Activated T-cell treated with anti-CD3 and anti-CD28 coated beads for 48 hours (primary cell): ENCODE measurements around the gene RAB26.

Source experiments
- DNase-seq: peaks from one replicate; pipeline ENCODE4 v3.0.0-alpha.2; 2020; ENCODE audit warnings: low read depth

The RAB26 gene

DNA sequence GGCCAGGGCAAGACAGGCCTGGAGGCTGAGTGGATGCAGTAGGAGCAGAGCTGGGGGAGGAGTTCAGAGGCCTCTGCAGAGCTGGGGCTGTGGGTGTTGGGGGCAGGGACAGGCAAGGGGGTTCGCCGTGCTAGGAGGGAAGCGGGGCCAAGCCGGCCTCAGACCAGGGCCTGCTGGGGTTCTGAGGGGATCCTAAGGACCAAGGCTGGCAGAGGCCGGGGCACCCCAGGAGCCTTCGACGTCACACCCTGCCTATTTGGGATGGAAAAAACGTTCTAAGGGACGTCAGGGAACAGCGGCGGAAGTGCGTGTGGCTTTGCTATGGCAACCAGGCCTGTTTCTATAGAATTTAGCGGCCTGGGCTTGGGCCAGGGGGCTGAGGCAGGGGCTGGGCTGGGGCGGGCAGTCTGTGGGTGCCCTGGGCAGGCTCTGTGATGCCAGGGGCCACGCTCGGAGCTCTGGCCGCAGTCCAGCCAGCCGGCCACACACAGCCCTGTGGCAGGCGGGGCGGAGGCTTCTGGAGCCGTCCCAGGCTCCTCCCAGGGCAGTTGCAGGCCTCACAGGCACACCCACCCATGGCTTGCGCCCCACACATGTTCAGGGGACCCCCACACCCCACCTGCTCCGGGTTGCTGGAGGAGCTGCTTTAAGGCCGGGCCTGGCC is 10.9 kb downstream of the RAB26 start:
- DNase-seq = no peak

DNA sequence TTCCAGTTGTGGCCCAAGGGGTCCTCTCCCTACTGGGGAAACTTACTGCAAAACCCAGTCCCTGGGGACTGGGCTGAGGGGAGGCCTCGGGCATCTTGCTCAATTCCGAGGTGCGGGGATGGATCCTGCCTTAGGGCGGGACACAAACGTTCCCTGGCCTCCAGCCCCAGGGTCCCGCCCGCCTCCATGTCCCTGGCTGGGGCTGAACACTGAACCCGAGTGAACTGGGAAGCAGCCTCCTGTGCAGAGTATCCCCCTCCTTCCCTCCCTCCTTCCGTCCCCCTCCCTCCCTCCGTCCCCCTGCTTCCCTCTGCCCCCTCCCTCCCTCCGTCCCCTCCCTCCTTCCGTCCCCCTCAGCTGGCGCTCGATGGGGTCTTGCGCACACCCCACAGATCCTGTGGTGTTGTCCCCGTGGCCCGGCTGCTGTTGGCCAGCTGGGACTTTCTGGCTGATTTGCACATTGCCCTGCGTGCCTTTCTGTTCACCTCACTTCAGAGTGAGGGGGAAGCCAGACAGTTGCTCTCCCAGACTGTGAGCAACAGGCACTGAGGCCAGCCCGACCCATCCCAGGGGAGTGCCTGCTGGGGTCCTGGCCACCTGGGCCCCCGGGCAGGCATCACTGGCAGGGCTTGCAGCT is 12.6 kb downstream of the RAB26 start:
- DNase-seq = no peak

DNA sequence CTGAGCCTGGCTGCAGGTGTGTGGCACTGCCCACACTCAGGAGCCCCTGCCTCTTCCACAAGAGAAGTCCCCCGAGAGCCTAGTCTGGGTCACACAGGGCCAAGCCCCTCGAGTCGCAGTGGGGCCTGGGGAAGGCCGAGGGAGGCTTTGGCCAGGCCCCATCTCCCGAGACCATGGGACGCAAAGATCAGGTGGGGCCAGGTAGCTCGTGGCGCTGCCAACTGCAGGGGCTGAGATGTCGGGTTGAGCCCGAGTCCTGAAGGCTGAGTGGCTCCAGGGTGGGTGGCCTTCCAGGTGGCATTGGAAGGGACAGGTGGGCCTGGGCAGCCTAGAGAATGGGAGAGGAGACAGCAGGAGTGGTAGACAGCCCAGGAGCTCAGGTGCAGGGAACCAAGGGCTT is 13.5 kb downstream of the RAB26 start:
- no peak for DNase-seq

DNA sequence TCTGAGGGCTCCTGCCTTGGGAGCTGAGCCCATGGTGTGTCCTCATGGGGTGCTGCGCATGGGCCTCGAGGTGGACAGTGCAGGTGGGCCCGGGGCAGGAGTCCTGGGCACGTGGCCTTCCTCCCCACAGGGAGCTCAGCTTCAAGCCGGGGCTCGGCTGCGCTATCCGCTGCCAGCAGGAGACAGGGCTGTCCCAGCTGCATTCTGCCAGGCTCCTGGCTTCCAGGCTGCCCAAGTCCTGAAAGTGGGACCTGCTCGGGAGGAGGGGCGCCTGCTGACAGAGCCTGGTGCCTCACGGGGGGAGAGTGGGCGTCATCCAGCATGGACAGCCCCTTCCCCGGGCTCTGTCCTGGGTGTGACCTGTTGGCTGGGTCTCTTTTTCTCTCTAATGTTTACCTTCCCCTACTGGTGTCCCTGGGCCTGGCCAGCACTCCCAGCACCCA is 14.3 kb downstream of the RAB26 start:
- DNase-seq = no peak

DNA sequence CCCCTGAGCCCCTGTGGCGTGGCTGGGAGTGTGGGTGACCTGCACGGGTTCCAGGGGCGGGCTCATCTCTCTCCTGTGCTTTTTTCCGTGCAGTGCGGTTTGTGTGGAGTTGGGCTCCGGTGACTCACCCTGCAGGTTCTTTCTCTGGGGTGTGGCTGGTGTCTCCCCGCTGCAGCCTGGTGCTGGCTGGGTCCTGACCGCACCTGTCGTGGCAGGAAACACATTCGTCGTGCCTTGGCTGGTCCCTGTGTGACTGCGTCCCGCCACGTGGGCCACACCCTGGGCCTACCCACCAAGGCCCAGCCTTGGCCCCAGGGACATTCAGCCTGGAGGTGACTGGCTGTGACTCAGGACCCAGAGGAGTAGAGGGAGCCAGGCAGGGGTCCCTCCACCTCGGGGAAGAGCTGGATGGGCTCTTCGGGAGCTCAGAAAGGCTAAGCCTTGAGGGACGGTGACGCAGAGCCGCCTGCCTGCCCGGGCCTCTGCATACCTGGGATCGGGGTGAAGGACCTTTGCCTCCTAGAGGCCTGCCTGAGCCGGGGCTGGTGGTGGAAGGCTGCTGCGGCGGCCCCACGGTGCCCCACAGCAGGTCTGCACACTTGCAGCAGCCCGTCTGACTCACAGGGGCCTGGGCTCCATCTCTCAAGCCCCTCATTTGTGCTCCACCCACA is 14.9 kb downstream of the RAB26 start:
- DNase-seq = no peak

DNA sequence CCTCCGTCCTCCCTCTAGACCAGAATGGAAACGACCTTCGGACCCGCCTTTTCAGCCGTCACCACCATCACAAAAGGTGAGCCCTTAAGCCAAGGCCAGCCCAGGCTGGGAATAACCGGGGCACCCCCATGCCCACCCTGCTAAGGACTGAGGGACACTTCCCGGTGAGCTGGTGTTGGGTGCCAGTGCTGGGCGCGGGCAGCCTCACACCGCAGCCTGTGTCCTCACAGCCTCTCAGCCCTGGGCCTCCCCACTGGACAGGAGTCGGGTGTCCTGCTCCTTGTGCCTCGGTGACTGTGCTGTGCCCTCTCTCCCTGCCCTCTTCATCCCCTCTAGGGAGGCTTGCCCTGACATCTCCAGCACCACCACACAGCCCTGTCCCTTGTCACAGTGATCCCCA is 17.4 kb downstream of the RAB26 start:
- DNase-seq = no peak

DNA sequence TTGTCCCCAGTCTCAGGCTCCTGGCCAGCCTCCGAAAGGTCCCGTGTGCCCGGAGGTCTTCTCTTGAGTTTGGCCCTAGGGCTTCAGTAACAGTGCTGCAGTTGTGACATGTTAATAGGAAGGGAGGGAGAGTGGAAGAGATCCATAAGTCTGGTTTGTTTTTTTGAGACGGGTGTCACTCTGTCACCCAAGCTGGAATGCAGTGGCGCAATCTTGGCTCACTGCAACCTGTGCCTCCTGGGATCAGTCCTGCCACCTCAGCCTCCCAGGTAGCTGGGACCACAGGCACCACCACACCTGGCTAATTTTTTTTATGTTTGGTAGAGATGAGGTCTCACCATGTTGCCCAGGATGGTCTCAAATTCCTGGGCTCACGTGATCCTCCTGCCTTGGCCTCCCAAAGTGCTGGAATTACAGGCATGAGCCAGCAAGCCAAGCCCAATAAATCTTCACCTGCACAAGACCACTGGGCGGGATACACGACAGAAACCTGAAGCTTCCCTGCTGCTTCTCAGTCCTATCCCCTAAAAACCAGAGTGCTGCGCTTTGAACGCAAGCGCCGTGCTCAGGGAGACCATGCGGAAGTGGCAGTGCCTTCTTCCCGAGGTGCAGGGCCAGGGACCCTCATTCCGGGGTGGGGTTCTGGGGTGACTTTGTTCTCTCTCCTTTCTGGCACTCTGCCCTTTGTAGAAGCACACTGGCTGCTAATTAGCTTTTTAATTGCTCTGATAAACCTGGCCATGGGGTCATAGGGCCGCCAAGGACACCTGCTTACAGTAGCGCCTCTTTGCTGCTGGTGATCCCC is 18.0 kb downstream of the RAB26 start:
- no peak for DNase-seq

DNA sequence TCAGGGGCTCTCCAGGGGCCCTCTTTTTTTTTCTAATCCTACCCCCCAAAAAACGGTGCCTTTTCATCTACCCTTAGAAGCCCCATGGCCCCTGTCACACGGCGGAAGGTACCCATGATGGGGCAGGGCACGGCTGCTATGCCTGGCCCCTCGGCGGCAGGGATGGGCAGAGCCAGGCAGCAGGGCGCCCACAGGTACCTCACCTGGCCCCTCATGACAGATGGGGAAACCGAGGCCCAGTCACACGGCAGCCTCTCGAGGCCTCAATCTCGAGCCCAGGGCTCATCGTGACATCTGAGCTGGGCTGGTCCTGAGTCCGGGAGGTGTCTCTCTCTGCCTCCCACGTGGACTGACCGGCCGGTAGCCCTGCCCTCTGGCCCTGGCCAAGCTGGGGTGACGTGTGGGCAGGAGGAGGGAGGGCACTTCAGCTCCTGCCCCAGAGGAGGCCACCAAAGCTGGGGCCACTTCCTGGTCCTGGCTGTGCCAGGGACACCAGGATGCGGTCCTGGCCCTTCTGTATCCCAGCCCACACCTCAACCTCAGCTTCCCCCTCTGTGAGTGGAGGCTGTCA is 18.7 kb downstream of the RAB26 start:
- no peak for DNase-seq

DNA sequence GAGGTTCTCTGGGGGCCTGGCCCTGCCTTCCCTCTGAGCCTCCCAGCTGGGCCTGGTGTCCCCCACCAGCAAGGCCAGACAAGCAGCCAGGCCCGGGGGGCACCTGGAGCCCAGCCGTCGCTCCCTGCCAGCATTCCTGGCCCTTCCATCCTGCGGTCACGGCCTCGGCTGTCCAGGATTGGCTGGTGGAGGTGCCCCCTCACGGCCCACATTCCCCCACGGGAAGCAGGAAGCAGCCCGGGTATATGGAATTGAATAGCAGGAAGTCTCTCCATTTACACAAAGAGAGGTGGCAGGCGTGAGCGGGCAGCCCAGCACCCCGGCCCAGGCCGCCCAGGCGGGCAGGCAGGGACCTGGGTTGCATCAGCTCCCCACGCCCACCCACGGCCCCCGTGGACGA is 21.7 kb downstream of the RAB26 start:
- no peak for DNase-seq

DNA sequence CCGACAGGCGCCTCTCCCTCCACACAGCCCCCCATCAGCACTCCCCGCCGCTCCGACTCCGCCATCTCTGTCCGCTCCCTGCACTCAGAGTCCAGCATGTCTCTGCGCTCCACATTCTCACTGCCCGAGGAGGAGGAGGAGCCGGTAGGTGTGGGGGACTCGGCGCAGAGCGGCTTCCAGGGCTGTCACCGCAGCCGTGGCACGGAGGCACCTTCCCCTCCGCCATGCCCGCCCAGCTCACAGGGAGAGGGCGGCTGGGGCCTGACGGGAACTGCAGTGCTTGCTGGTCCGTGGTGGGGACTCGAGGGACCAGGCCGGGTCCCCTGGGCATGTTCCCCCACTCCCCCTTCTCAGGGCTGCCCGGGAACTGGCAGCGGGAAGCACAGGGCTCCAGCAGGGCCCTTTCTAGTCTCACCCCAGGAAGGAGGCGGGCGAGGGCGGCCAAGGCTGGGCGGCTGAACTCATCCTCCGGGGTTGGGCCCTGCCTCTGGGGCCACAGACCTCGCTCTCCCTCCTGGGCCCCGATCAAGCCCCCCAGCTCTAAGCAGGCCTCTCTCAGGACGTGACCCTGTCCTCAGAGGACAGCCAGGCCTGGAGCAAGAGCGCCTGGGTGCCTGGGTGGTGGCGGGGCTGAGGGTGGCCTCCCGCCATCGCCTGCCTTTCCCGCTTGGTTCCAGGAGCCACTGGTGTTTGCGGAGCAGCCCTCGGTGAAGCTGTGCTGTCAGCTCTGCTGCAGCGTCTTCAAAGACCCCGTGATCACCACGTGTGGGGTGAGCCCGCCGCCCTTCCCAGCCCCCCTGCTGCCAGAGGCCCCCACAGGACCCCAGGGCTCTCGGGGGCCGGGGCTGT is 22.4 kb downstream of the RAB26 start:
- DNase-seq = no peak

DNA sequence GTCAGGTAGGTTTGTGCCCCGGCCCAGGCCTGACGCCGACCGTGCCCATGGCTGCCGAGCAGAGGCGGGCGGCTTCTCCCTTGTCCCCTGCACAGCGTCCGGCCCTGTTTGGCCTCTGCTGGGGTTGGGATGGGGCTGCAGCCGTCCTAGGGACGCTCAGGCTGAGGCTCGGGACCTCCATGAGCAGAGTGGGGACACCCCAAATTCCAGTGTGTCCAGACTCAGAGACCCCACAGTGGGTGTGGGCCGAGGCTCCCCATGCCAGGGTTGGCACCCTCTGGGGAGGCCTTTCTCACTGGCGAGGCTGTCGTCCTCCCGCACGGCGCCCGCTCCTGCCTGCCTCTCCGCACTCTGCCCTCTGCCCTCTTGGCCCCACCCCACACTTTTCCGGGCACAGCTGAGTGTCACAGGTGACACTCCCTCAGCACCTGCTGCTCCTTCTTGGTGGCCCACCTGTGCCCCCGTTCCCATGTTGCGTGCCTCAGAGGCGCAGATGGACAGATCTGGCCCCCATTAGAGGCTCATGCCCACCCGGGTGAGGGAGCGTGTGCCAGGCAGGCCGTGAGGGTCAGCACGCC is 23.3 kb downstream of the RAB26 start:
- DNase-seq = no peak

DNA sequence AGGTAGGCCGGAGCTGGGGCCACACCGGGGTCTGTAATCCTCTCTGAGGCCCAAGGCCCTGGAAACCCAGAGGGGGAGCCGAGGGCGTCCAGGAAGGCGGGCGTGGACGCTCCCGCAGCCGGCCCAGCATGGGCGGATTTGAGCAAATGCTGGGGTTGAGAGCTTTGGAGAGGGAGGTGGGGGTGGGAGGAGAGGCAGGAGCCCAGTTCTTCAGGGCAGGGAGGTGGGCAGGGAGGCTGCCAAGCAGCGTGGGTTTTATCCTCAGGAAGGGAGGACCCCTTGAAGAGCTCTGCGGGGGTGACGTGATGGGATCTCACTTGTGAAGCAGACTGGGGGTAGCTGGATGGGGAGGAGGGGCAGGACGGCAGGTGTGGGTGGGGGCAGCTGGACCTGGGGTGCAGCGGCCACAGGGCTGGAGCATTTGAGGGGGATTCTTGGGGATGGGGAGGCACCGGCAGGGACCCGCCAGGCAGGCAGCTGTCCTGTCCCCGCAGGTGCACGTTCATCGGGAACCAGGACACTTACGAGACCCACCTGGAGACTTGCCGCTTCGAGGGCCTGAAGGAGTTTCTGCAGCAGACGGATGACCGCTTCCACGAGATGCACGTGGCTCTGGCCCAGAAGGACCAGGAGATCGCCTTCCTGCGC is 24.4 kb downstream of the RAB26 start:
- no peak for DNase-seq

DNA sequence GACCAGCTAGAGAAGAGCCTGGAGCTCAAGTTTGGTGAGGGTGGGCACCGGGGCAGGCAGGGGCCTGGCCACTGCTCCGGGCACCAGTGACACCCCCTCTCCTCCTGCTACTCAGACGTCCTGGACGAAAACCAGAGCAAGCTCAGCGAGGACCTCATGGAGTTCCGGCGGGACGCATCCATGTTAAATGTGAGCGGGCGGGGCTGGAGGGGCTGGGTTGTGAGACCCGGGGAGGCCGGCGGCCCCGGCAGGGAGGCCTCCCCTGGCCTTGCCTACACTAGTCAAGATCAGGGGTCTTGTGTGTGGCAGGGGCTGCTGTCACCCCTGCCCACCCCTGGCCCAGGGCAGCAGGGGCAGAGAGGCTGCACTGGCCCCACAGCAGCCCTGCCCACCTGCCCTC is 24.9 kb downstream of the RAB26 start:
- no peak for DNase-seq

DNA sequence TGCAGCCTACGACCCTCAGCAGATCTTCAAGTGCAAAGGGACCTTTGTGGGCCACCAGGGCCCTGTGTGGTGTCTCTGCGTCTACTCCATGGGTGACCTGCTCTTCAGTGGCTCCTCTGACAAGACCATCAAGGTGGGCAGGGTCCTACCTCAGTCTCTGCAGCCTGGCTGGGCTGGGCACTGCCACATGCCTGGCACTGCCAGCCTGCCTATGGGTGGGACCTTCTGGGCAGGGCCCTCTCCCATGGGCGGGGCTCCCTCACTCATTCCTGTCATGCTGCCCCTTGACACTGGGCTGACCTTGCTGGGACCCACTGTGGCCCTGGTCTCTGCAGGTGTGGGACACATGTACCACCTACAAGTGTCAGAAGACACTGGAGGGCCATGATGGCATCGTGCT is 25.5 kb downstream of the RAB26 start:
- no peak for DNase-seq

DNA sequence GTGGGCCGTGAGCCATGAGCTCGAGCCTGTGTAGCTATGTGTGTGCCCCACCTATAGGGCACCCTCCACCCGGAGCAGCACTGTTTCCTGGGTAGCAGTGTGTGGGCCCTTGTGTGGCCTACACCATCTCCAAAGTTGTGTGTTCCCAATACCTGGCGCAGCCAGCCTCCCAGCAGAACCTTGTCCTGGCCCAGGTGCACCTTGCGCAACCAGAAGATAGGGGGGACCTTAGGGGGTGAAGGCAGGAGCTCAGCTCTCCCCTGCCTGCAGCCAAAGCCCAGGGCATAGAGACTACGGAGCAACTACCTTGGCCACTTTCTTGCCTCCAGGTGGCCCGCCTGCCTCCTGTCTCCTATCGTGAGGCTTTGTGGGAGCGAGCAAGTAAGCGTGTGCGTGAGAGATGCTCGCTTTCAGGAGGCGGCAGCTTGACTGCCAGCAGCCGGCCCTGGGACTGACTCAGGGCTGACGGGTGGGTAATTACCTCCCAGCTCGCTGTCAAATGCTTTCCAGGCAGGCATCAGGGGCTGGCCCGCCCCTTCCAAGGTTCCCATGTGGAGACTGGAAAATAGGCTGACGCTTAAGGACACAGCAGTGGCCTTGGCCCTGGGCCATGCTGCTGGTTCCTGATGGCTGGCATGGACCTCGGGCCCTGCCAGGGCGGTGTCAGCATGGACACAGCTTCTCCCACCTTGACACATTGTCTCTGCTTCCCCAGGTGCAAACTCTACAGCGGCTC is 26.1 kb downstream of the RAB26 start:
- no peak for DNase-seq

DNA sequence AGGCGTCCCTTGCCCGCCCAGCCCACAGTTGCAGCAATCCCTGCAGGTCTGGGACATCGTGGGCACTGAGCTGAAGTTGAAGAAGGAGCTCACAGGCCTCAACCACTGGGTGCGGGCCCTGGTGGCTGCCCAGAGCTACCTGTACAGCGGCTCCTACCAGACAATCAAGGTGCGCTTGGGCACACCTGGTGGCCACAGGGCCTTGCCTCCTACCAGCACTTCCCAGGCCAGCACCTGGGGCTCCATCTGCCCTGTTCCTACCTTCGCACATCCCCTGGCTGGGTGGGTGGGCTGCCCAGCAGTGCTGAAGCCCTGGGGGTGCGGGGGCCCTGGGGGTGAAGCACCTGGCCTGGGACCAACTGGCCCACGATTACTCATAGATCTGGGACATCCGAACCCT is 27.0 kb downstream of the RAB26 start:
- no peak for DNase-seq

DNA sequence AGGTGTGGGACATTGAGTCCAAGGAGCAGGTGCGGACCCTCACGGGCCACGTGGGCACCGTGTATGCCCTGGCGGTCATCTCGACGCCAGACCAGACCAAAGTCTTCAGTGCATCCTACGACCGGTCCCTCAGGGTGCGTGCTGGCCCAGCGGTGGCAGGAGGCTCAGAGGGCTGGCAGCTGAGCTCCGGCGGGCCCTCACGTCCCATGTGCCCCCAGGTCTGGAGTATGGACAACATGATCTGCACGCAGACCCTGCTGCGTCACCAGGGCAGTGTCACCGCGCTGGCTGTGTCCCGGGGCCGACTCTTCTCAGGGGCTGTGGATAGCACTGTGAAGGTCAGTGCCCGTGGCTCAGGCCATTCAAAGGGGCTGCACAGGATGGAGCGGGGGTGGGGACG is 27.6 kb downstream of the RAB26 start:
- DNase-seq = no peak

DNA sequence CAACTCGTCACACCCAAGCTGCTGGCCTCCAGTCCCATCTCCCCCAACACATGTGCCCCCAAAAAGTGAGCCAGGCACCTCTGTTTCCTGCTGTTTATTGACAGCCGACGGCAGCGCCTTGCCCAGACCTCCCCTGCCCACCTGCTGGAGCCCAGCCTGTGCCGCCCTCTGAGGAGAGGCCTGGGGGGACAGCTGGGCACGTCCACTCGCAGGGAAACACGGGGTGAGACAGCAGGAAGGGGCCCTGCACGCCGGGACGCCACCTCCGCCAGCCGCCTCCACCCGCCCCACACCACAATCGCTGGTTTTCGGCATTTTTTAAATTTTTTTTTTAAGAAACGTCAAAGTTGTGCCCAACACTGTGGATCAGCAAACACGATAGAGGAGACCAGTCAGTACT is 28.7 kb downstream of the RAB26 start:
- no peak for DNase-seq

DNA sequence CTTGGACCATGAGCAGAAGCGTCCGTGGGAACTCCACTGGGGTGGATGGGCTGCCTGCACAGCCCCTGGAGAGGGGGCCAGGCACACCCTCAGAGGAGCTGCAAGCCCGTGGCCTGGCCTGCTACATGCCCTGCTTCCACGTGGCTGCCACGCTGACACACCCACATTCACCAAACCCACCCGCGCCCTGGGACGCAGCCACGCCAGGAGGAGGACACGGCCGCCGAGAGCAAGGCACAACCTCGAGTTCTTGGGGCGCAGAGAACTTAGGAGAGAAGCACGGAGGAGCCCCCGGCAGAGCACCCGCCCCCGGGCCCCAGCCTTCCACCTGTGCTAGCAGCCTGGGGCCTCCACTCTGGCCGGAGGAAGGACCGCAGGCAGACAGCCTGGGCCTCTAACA is 29.1 kb downstream of the RAB26 start:
- no peak for DNase-seq
